ENCODE data around the gene NTN5. TPM values are rescaled to one million over a fixed set of nuclear protein-coding genes. Genes with fewer than 3 reads are reported as not detected.
A peak's percentile ranks its signal among the peaks of the same experiment; 100 is the strongest.

The NTN5 gene
- total and polyA plus RNA-seq, 10 of the 15 experiments (the other 5 are each of a cell fraction or from before 2014, with no cell fraction given), result 0.07 to 0.22 TPM; not detected in 8

DNA sequence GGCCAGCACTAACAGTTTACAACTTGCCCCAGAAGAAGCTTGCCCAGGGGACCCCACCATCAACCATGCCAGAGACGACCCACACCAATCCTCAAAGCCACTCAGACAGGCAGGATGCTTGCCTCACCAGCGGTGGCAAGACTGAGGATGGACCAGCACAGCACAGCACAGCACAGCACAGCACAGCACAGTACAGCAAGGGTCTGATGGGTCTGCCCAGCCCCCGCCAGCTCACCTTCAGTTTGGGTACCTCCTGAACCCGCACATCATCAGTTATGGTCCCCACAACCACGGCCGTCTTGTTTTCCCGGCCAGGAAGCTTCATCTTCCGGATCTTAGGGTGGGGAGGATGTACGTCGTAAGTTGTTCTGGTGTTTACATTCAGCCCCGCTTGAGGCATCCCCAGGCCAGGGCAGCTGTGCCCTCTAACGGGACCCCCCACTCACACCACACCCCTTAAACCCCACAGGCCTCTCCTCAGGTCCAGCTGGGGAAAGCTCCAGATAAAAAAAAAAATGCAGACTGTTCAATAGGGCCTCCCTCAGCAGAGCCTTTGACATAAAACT is 56.2 kb downstream of the NTN5 start:
- ChIA-PET CTCF (interaction anchor here (1.8 kb wide), 2 partner anchors 16 to 225 kb away, joined by 5 to 6 read pairs; partner anchors contain the start of gene KDELR1), POLR2A (interaction anchor here (0.6 to 0.8 kb wide), 2 partner anchors 21 to 175 kb away, joined by 3 to 4 read pairs; partner anchors contain the start of gene DBP), SMC1A (ENCODE audit: uncharacterized antibody, unreplicated experiment) (interaction anchor here (1.1 to 1.7 kb wide), 2 partner anchors 17 to 111 kb away, joined by 3 read pairs; no protein-coding TSS in a partner anchor), RAD21 (ENCODE audit: unreplicated experiment) (no interaction called here)
- DNase-seq (ENCODE audit: low read depth, low spot score) (no peak), ATAC-seq (no peak), FAIRE-seq (no peak)
- Histone ChIP-seq H3K36me3 (ENCODE audit: control insufficient read depth in 2 of 2, insufficient read depth in 2 of 2, low read length in 1 of 2) (peaks cover 25 to 32% of the 10 kb centered on the region in 2 experiments), H4K20me1 (ENCODE audit: control insufficient read depth, insufficient read depth) (peaks cover 15% of the 10 kb centered on the region), H3K9me3 (replicated peaks; ENCODE audit: control insufficient read depth, insufficient read depth, low read length) (no peaks in the 10 kb centered on the region), H3K4me3 (peak overlapping the region; percentile 93; the same call in 1 of the 2 replicates), H3K27me3 (replicated peaks in 1 of 2; ENCODE audit: control insufficient read depth in 2 of 2, insufficient read depth in 2 of 2, low read length in 1 of 2) (no peaks in the 10 kb centered on the region), H3K4me1 (ENCODE audit: control insufficient read depth, insufficient read depth, low read length) (peaks cover 14% of the 10 kb centered on the region), H3K27ac (ENCODE audit: control insufficient read depth, insufficient read depth) (no peak overlapping the region; the same call in 1 of the 2 replicates), H3K9ac (ENCODE audit: control insufficient read depth, insufficient read depth, low read length) (peak overlapping the region; percentile 99; the same call in 1 of the 2 replicates), H3K4me2 (ENCODE audit: control insufficient read depth, insufficient read depth) (peak overlapping the region; percentile 88), H3K79me2 (ENCODE audit: control insufficient read depth, insufficient read depth, low read length) (peaks cover 46% of the 10 kb centered on the region), H2AFZ (ENCODE audit: control insufficient read depth, low read depth, low read length) (no peak overlapping the region)
- in situ Hi-C loops (cut with MboI) (no loop called here), intact Hi-C loops (cut with micrococcal nuclease; ENCODE audit: unreplicated experiment) (no loop called here)
- WGBS (ENCODE audit: insufficient coverage, insufficient replicate concordance, low lambda C conversion rate, missing lambda C conversion rate), result 9% methylated on average over 12 of the region's 12 CpGs
- no TSS peak for BruUV-seq (replicated peaks)
- TF ChIP-seq, protein P1, sequence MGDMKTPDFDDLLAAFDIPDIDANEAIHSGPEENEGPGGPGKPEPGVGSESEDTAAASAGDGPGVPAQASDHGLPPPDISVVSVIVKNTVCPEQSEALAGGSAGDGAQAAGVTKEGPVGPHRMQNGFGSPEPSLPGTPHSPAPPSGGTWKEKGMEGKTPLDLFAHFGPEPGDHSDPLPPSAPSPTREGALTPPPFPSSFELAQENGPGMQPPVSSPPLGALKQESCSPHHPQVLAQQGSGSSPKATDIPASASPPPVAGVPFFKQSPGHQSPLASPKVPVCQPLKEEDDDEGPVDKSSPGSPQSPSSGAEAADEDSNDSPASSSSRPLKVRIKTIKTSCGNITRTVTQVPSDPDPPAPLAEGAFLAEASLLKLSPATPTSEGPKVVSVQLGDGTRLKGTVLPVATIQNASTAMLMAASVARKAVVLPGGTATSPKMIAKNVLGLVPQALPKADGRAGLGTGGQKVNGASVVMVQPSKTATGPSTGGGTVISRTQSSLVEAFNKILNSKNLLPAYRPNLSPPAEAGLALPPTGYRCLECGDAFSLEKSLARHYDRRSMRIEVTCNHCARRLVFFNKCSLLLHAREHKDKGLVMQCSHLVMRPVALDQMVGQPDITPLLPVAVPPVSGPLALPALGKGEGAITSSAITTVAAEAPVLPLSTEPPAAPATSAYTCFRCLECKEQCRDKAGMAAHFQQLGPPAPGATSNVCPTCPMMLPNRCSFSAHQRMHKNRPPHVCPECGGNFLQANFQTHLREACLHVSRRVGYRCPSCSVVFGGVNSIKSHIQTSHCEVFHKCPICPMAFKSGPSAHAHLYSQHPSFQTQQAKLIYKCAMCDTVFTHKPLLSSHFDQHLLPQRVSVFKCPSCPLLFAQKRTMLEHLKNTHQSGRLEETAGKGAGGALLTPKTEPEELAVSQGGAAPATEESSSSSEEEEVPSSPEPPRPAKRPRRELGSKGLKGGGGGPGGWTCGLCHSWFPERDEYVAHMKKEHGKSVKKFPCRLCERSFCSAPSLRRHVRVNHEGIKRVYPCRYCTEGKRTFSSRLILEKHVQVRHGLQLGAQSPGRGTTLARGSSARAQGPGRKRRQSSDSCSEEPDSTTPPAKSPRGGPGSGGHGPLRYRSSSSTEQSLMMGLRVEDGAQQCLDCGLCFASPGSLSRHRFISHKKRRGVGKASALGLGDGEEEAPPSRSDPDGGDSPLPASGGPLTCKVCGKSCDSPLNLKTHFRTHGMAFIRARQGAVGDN (IDR thresholded peaks at IDR 0.05), result no peak
- peak; percentile 13; the same call in 1 of the 2 replicates for TF ChIP-seq POLR2AphosphoS5 (IDR thresholded peaks at IDR 0.05; ENCODE audit: low read length)

Data from GM12878 (cell line).